Skeletal muscle tissue (tissue), 4 donors: Measurements from ENCODE around the gene CMTM5. TPM values are rescaled to one million over a fixed set of nuclear protein-coding genes. Genes with fewer than 3 reads are reported as not detected.

Source experiments
- H3K27ac ChIP-seq: one replicate; pipeline ENCODE4 v1.7.0; 2013; ENCODE audit warnings: mild to moderate bottlenecking, low read depth, low read length, inconsistent platforms
- H3K27me3 ChIP-seq, 3 donors: one replicate each; pipeline ENCODE4 v1.7.0; 2013; ENCODE audit warnings: low read length in 3 of 3; ENCODE audit not compliant: control insufficient read depth in 3 of 3, insufficient read depth in 3 of 3
- H3K36me3 ChIP-seq, 3 donors: one replicate each; pipeline ENCODE4 v1.7.0; 2013; ENCODE audit warnings: low read length in 3 of 3; ENCODE audit not compliant: control insufficient read depth in 3 of 3, insufficient read depth in 3 of 3
- H3K4me1 ChIP-seq, 3 donors: one replicate each; pipeline ENCODE4 v1.7.0; 2013; ENCODE audit warnings: low read length in 3 of 3, mild to moderate bottlenecking in 3 of 3; ENCODE audit not compliant: control insufficient read depth in 3 of 3, insufficient read depth in 3 of 3
- H3K4me3 ChIP-seq, 3 donors: one replicate each; pipeline ENCODE4 v1.7.0; 2013; ENCODE audit warnings: low read length in 3 of 3
- H3K9ac ChIP-seq, 3 donors: one replicate each; pipeline ENCODE4 v1.7.0; 2013; ENCODE audit warnings: low read length in 3 of 3, mild to moderate bottlenecking in 3 of 3, moderate library complexity in 2 of 3, low read depth in 1 of 3
- H3K9me3 ChIP-seq, 3 donors: one replicate each; pipeline ENCODE4 v1.7.0; 2013; ENCODE audit warnings: low read length in 3 of 3; ENCODE audit not compliant: control insufficient read depth in 3 of 3
- total RNA-seq: library from RNA; depleted of rRNA; stranded (reverse); fragments of >200 nt; gene quantifications from one replicate; pipeline ENCODE4 v1.2.3, GENCODE V29; 2014
- donor health status: Osteomylitis.

The CMTM5 gene
- total RNA-seq, 1 donor from 2014 or later = 2.1 TPM

DNA sequence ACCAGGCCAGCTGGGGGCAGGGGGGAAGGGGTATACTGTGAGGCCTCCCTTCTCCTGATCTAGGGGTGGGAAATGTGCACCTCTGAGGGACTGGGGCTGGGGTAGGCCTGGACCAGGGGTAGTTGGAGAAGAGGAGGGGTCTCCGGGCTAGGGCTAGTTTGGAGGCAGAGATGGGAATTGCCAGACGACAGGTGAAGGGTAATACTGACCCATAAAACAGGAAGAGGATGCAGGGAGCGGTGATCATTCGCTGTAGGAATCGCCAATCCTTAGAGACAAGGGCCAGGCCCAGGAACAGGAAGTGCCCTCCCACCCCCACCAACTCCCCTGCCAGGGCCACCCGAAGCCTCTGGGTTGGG lies 28.6 kb upstream of the CMTM5 start:
- H3K4me1 ChIP-seq = peaks cover 9 to 12% (median 11%) of the 10 kb centered on the region in 3 donors
- peaks cover 10 to 26% (median 24%) of the 10 kb centered on the region in 3 donors for H3K27me3 ChIP-seq
- no peaks in the 10 kb centered on the region for H3K36me3 ChIP-seq
- no peak overlapping the region for H3K4me3 ChIP-seq
- no peak overlapping the region for H3K27ac ChIP-seq
- H3K9ac ChIP-seq = no peak overlapping the region
- H3K9me3 ChIP-seq = no peaks in the 10 kb centered on the region

DNA sequence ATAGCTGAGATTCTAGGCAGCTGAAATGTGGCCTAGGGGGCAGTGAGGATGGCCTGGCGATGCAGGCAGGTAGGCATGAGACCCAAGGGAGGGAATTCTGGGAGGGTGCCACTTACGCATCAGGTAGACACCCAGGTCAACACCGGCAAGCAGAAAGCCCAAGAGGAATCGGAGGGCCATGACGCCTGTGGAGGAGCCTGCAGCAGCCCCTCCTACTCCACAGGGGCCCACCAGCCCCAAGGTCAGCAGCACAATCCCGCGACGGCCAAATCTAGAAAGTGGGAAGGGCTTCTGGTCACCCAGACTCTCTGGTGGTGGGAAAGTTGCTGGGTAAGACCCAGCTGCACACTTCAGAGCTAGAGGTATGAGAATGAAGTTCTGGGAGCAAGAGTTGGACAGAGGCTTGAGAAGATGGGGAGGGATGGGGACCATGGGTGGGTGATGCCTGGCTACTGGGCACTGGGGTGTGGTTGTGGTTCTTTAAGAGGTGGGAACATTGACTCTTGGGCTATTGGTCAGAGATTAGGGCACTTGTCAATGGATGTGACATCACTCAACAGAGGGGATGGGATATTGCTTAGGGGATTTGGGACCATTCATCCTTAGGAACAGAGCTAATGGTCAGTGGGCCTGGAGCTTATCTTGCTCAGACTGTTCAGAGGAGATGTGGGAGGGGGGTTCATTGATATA lies 27.5 kb upstream of the CMTM5 start:
- Histone ChIP-seq H3K9me3 (no peaks in the 10 kb centered on the region), H3K27me3 (peaks cover 17 to 33% (median 32%) of the 10 kb centered on the region in 3 donors)

DNA sequence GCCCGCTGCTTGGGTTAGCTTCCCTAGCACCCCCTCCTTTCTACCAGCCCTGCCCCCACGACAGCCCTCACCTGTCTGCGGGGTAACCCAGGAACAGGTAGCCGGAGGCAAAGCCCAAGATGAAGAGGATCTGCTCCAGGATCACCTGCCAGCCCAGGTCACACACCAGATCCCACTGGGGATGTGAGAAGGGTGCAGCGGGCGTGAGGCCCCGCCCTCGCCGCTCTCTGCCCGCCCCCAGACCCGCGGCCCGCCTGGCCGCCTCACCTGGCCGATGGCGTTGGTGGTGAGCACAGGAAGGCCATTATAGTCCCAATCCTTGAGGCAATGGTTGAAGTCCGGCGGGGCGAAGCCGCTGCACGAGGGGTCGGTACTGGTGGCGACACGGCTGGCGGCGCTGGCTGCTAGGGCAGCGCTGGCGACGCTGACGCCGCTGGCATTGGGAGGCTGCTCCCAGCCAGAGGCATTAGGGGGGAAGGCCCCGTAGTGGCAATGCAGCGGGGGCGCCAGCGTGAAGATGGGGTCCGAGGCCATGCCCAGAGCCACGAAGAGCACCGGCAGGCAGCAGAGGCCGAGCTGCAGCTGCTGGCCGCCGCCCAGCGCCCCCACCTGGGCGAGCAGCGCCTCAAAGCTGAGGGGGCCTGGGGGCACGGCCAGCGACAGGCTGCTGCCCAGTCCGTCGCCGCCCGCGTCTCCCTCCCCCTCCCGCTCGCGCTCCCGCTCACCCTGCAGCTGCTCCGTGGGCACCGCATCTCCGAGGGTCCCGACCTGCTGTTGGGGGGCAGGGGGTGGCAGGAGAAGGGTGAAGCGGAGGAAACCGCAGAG lies 25.0 kb upstream of the CMTM5 start:
- Histone ChIP-seq H3K36me3 (no peaks in the 10 kb centered on the region), H3K9ac (peak overlapping the region in 2 of 3 donors; percentile 20 to 45), H3K27ac (no peak overlapping the region)

More for the DNA sequence above, 27.5 kb upstream of the CMTM5 start:
- Histone ChIP-seq H3K9ac (no peak overlapping the region), H3K36me3 (no peaks in the 10 kb centered on the region), H3K4me1 (peaks cover 9 to 12% (median 11%) of the 10 kb centered on the region in 3 donors), H3K4me3 (no peak overlapping the region), H3K27ac (no peak overlapping the region)

DNA sequence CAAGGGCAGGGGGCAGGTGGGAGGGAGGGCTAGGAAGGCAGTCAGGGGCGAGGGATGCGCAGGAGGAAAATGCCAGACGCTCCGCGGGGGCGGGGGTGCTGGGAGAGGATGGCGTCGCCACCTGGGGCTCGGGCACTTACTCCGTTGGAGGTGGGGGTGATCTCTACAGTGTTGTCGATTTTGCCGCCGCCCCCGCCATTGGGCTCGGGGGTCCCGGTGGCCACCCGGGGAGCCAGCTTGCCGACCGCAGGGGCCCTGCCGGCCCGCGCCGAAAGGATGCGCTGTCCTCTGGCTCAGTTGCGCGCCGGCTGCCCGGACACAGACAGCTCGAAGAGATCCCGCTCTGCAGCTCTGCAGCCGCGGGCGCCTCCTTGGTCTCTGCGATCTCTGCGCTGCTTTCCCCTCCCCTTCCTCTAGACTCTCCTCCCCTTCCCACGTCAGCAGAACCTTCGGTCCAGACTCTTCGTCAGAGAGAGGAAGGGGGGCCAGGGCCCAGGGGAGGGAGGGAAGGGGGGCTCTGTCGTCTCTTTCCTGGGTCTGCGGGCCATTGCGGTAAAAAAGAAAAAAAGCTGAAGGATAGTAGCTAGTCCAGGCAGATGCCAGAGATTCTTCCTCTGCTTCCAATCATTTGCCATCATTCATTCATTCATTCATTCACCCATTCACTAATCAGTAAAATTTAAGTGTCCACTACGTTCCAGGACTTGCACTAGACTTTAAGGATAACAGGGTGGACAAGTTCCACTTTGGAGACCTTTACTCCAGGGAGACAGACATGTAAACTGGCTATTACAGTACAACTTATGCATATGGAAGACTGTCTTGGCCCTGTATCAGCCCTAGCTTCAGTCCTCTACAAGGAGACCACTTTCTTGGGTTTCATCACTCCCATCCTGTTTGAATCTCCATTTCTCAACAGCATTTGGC lies 24.1 kb upstream of the CMTM5 start, which contains the start of gene SLC22A17:
SLC22A17 (minus strand) TSS at position 382 of the 927 bp plus-strand sequence.
- Histone ChIP-seq H3K9me3 (no peaks in the 10 kb centered on the region), H3K27me3 (peaks cover 22 to 45% (median 45%) of the 10 kb centered on the region in 3 donors), H3K9ac (peak within 1 kb of the TSS; percentile 20 to 45 (median 32)), H3K4me1 (peaks cover 9 to 12% (median 11%) of the 10 kb centered on the region in 3 donors), H3K36me3 (no peaks in the 10 kb centered on the region), H3K4me3 (peak within 1 kb of the TSS; percentile 56 to 66 (median 59)), H3K27ac (no peak within 1 kb of the TSS)

More for the DNA sequence above, 25.0 kb upstream of the CMTM5 start:
- no peaks in the 10 kb centered on the region for H3K9me3 ChIP-seq
- peaks cover 9 to 12% (median 11%) of the 10 kb centered on the region in 3 donors for H3K4me1 ChIP-seq
- H3K4me3 ChIP-seq = peak overlapping the region; percentile 56 to 66 (median 59)
- peaks cover 22 to 45% (median 45%) of the 10 kb centered on the region in 3 donors for H3K27me3 ChIP-seq

DNA sequence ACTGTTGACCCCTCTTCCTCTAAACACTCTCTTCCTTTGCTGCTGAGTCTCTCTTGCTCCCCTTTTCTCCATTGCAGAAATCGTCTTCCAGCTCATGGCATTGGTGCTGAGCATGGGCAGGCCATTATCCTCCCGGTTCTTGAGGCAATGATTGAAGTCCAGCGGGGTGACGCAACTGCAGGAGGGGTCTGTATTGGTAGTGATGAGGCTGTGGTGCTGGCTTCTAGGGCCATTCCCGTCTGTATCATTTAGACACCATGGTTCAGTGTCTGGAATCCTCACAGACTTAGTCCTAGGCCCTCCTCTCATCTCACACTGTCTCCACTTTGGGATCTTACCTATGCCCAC lies 23.4 kb upstream of the CMTM5 start:
- Histone ChIP-seq H3K27ac (no peak overlapping the region), H3K9ac (no peak overlapping the region), H3K9me3 (no peaks in the 10 kb centered on the region), H3K36me3 (no peaks in the 10 kb centered on the region), H3K4me3 (no peak overlapping the region), H3K4me1 (peaks cover 9 to 12% (median 11%) of the 10 kb centered on the region in 3 donors), H3K27me3 (peaks cover 22 to 45% (median 45%) of the 10 kb centered on the region in 3 donors)

DNA sequence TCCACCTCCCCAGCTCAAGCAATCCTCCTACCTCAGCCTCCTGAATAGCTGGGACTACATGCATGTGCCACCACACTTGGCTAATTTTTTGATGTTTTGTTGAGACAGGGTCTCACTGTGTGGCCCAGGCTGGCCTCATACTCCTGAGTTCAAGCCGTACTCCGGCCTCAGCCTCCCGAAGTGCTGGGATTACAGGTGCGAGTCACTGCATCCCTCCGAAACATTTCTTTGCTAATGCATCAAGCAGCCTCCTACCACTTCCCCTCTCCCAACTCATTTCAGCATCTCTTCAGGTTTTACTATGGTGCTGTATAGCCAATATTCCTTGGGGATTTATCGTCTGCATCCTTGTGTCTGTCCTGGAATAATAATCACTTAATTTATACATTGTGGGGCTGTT lies 21.9 kb upstream of the CMTM5 start:
- Histone ChIP-seq H3K27me3 (peaks cover 22 to 50% (median 45%) of the 10 kb centered on the region in 3 donors), H3K27ac (no peak overlapping the region), H3K36me3 (no peaks in the 10 kb centered on the region), H3K4me3 (no peak overlapping the region), H3K9ac (no peak overlapping the region), H3K9me3 (no peaks in the 10 kb centered on the region), H3K4me1 (peaks cover 9 to 12% (median 11%) of the 10 kb centered on the region in 3 donors)

DNA sequence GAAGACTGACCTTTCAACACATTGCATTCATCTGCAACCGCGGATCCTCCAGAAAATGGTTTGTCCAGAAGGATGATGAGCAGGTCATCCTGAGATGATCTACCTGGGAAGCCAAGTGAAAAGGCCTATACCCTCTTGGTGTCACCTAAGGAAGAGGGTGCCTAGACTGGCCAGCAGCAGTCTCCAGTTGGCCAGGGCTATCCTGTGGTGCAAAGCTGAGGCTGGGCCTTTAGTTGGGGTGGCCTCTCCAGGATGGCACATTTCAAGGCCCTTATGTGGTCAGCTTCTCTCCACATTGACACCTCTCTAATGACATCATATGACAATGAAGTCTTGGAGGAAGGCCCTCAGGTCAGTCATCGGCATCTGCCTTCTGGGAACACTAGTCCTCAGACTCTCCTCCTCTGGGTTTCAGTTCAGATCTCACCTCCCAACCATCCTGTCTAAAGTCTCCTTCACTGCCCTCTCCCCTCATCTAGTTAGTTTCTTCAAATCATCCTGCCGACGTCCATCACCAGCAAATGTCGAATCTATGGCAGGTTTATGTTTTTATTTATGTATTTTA lies 20.9 kb upstream of the CMTM5 start:
- Histone ChIP-seq H3K27ac (no peak overlapping the region), H3K36me3 (no peaks in the 10 kb centered on the region), H3K27me3 (peaks cover 22 to 44% (median 41%) of the 10 kb centered on the region in 3 donors), H3K4me1 (peaks cover 9 to 12% (median 11%) of the 10 kb centered on the region in 3 donors), H3K4me3 (no peak overlapping the region), H3K9me3 (no peaks in the 10 kb centered on the region), H3K9ac (no peak overlapping the region)

DNA sequence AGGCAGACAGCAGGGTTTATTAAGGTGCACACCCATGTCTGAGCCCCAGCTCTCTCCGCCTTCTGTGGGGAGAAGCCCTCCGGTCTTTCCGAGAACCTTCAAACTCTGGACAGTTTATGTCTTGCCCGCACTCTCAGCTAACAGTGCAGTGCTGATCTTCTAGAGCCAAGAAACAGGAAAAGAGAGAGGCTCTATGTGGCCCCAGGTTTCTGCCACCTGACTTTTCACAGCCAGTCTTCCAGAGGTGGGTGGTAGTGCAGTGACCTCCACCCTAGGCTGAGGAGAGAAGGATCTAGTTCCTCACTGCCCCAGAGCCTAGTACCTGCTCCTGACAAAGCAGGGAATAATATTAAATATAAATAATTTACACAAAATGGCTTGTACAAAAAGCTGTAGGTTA lies 20.2 kb upstream of the CMTM5 start:
- H3K9ac ChIP-seq = no peak overlapping the region
- H3K4me1 ChIP-seq = peaks cover 8 to 10% (median 9%) of the 10 kb centered on the region in 3 donors
- H3K27ac ChIP-seq = no peak overlapping the region
- H3K4me3 ChIP-seq = no peak overlapping the region
- H3K36me3 ChIP-seq = no peaks in the 10 kb centered on the region
- H3K9me3 ChIP-seq = no peaks in the 10 kb centered on the region
- peaks cover 21 to 36% (median 34%) of the 10 kb centered on the region in 3 donors for H3K27me3 ChIP-seq

DNA sequence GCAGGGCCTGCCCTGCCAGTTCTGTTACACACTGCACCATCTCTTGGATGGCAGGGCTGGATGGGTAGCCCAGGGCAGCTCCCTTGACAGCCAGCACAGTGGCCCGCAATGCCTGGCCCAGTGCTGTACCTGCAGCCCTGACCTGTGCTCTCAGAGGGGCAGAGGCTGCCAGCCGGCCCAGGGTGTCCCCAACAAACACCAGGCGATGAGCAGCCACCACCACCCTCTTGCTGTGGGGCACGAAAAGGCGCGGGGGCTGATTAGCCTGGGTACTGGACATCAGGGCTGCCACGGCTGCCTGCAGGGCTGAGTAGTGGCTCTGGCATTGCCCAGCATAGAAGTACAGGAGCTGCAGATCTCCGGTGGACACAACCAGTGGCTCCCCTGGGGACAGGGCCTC lies 19.6 kb upstream of the CMTM5 start:
- H3K27ac ChIP-seq = no peak overlapping the region
- no peak overlapping the region for H3K4me3 ChIP-seq
- H3K27me3 ChIP-seq = peaks cover 15 to 34% (median 28%) of the 10 kb centered on the region in 3 donors
- H3K4me1 ChIP-seq = peaks cover 3 to 4% (median 3%) of the 10 kb centered on the region in 3 donors
- no peaks in the 10 kb centered on the region for H3K36me3 ChIP-seq
- peak overlapping the region in 1 of 3 donors; percentile 16 for H3K9ac ChIP-seq
- H3K9me3 ChIP-seq = no peaks in the 10 kb centered on the region
